Ovary (tissue), 3 donors: Measurements from ENCODE around the gene TAF11.

Experiments
- CTCF ChIP-seq, 3 donors: fragments of 450-650 bp in 2 of 3; fragments of 200-600 bp in 1 of 3; IDR thresholded peaks; one replicate each; pipeline versions ENCODE4 v1.5.1 to v1.8.0; 2016 to 2022; ENCODE audit warnings: antibody characterized with exemption in 3 of 3, mild to moderate bottlenecking in 1 of 3
- POLR2A ChIP-seq: fragments of 450-650 bp; IDR thresholded peaks from one replicate; pipeline ENCODE4 v1.6.1; 2017; ENCODE audit warnings: antibody characterized with exemption, mild to moderate bottlenecking, moderate library complexity
- donor health status: DM: no; HTN: no; CAD: no.

- TF ChIP-seq POLR2A: no peak
- no peak for TF ChIP-seq CTCF (IDR thresholded peaks at IDR 0.05)
These were observed 19.0 kb upstream of the TAF11 start for GRCh38 chr6:34906826-34907225.
